SH-SY5Y (cell line): Measurements from ENCODE around the gene UST.

Experiments used
- GATA2 ChIP-seq: IDR thresholded peaks from 2 replicates; pipeline ENCODE4 v1.6.1; 2011; ENCODE audit warnings: mild to moderate bottlenecking, low read depth, low read length
- GATA3 ChIP-seq: IDR thresholded peaks from 2 replicates; pipeline ENCODE4 v1.6.1; 2011; ENCODE audit warnings: low read depth, mild to moderate bottlenecking, low read length, moderate library complexity

UST gene

DNA sequence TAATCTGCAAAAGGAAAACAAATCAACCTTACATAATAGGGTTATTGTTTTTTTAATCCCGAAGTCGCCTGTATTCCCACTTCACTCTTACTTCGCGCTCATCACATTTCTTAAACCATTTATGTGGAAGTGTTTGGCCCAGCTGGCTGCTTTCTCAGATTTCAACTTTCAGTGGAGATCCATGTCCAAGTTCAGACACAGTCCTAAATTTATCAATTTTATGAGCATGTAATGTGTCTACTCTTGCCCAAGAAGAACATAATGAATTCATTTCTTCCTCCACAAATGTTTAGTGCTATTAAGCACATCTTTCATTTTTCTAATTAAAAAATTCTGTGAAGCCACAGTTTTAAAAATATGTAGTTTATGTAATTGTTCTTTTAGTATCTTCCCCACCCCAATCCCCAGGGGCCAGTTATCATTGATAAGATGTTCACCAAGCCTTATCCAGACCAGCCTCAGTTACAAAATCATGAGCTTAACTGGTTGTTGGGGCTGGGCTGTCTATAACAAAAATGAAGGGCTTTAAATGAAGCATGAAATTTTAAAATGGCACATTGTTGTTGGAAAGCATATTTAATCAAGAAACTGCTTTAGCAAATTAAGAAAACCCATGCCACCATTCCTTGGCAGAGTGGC is 151.7 kb downstream of the UST start:
- TF ChIP-seq GATA3 (no peak), GATA2 (no peak)

GRCh38 chr6:148904896-148905870 is 158.4 kb downstream of the UST start:
- no peak for TF ChIP-seq GATA2
- no peak for TF ChIP-seq GATA3

DNA sequence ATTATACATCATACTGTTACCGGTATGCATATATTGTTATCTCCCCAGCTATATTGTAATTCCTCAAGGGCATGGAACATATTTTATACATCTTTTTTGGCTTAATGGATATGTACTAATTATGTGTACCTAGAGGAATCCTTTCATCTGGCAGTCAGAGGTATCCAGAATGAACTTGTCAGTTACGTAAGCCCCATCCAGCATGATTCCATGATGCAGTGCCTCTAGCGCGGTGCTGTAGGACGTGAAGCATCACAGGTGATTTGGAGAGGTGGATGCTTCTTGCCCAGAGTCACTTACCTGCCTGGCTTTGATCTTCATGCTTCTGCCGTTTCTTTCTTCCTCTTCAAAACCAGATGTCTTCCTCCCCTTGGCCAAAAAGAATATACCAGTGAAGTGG is 159.1 kb downstream of the UST start:
- TF ChIP-seq GATA3 (no peak), GATA2 (no peak)

GRCh38 chr6:148906386-148906785 is 159.6 kb downstream of the UST start:
- TF ChIP-seq GATA3 = no peak
- no peak for TF ChIP-seq GATA2

DNA sequence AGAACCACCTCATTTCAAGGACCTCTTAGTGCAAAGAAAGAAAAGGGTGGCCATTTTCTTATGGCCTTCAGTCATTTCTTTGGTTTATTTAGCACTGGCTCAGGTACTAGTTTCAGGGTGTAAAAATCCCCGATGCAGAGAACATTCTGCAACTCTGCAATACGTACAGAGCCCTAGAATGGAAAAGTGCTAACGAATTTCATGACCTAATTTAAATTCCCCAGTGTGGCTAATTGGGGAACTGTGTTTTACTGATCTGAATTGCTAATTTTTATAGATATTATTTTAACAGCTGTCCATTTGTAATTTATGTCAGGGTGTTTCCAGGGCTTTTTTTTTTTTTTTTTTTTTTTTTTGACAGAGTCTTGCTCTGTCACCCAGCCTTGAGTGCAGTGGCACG is 160.7 kb downstream of the UST start:
- no peak for TF ChIP-seq GATA2
- TF ChIP-seq GATA3 = no peak

GRCh38 chr6:148912252-148912651 is 165.4 kb downstream of the UST start:
- TF ChIP-seq GATA3 = no peak
- TF ChIP-seq GATA2 = no peak

GRCh38 chr6:148915810-148916209 is 169.0 kb downstream of the UST start:
- TF ChIP-seq GATA2 (no peak), GATA3 (no peak)

DNA sequence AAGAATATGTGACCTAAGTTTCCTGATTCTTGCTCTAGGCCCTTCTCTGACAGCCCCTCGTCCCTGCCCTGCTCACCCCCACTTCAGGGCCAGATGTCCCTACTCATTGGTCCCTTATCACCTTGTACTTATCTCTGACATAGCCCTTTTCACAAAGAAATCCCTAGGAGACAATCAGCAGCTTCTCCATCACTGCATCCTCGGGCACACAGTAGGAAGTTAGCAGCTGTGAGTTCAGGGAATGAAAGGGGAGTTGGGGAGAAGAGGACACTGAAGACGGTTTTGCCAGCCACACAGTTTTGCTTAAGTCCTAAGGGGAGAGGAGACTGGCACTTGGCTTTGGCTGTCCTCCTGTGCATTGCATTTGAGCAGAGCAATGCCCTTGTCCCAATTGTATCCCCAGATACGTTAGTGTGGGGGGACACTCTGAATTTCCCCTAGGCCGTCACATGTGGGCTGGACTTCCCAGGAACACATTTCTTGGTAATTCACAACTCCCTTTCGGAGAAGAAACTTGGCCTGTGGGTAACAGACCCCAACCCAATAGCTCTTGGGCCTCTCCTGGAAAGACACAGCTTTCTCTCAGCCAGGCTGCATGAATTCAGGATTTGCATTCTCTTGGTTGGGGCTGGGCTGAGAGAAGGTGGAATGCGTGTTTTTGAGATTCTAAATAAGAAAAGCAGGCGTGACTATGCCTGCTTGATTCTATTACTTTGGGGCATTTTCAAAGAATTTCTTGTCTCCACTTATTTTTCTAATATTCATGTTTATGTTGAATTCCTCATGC is 177.6 kb downstream of the UST start:
- no peak for TF ChIP-seq GATA3

- TF ChIP-seq GATA3 = no peak
- TF ChIP-seq GATA2 = no peak
Observed at GRCh38 chr6:148925701-148926100, 178.9 kb downstream of the UST start.

- TF ChIP-seq GATA2 (no peak), GATA3 (no peak)
Observed at GRCh38 chr6:148926478-148926877, 179.6 kb downstream of the UST start.

DNA sequence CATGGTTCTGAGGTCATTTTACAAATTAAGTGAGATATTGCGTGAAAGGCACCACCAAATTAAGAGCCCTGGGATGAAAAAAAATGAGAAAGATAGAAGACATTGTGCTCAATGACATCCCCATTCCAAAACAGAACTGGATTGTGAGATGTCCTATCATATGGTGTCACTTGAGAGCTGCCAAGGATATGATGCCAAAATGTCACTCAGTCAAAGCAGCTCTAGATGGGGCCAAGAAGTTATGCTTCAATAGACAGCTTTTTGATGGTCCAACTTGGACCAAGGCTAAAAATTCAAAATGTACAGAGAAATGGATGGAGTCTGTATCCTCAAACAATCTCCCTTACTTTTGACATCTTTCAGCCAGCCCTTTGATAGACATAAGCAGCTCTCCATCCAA is 180.8 kb downstream of the UST start:
- TF ChIP-seq GATA3 (no peak), GATA2 (no peak)

DNA sequence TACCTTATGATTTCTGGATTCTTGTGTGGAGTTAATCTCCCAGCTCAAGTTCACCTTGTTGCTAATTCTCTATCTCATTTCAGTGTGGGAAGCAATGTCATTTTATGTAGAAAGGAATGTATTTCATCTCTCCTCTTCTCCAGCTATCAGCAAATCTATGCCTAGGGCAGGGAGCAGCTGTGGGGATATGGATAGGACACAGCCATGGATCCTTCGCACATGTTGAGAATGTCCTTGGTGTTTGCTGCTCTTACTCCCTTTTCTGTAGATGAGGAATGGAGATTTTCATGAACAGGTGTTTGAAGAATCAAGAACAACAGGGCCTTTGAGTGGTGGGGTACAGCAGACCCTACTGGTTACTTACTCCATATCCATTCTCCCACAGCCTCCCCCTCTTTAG is 182.0 kb downstream of the UST start:
- TF ChIP-seq GATA2 = no peak
- TF ChIP-seq GATA3 = no peak

- TF ChIP-seq GATA2 = no peak
- no peak for TF ChIP-seq GATA3
Observed at GRCh38 chr6:148932208-148932607, 185.4 kb downstream of the UST start.

DNA sequence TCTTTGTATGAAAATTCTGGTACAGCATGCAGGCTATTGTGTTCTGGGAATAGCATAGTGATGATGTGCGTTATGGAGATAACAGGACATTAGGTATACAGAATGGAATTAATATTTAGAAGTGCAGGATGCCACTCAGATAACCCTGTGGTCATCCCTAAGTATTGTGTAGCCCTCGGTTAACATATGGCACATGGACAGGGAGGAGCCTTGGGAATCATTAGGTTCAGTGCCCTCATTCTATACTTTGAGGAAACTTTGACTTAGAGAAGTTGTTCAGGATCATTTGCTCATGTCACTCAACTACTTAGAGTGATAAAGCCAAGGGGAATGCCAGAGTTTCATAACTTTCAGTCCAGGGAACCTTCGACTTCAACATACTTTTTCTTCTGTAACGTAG is 185.9 kb downstream of the UST start:
- TF ChIP-seq GATA2 (no peak), GATA3 (no peak)
